ENCODE results near the gene PEX10.

DNA sequence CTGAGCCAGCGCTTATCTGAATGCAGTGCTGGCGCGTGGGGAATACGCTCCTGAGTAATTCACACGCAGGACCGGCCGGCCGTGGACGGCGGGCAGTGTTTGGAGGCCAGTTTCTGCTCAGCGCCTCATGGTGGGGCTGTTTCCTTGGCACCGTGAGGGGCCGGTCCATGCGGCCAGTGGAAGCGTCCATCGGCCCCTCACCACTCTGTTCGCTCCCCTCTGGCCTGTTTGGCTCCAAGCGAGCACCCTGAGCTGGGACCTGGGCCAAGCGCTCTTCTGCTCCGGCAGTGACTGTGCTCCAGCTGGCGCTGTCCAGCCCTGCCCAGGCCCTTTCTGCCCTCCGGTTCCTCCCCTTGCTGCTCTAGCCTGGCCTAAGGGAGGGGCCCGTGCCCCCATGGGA is 47.4 kb upstream of the PEX10 start:
- no peak for TF ChIP-seq YY1 (IDR thresholded peaks at IDR 0.05; ENCODE audit: low read depth)
- TF ChIP-seq, protein P1, sequence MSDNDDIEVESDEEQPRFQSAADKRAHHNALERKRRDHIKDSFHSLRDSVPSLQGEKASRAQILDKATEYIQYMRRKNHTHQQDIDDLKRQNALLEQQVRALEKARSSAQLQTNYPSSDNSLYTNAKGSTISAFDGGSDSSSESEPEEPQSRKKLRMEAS (IDR thresholded peaks at IDR 0.05): no peak
- no peak for TF ChIP-seq CEBPB (IDR thresholded peaks at IDR 0.05)

Measured in Ishikawa (cell line).